HFF-Myc (cell line): ENCODE results near the gene SCN1B.

Source experiments
- DNase-seq: peaks from one replicate; pipeline ENCODE4 v3.0.0-alpha.2; 2011; ENCODE audit warnings: low read depth; ENCODE audit errors: extremely low read depth
- H3K4me3 ChIP-seq: replicated peaks from 2 replicates; pipeline ENCODE4 v1.5.1; 2011; ENCODE audit warnings: low read depth, mild to moderate bottlenecking, control low read depth, low read length
- CTCF ChIP-seq: IDR thresholded peaks from 2 replicates; pipeline ENCODE4 v1.5.1; 2012; ENCODE audit warnings: mild to moderate bottlenecking, low read depth, low read length, control low read depth; ENCODE audit errors: missing control alignments

The SCN1B gene

GRCh38 chr19:35030257-35031071 lies at the start of gene SCN1B:
TSS of gene SCN1B (plus strand) at chr19:35030470. CDS start at chr19:35030821, 351 bp downstream.
- H3K4me3 ChIP-seq: peak within 1 kb of the TSS; percentile 38
- no peak for TF ChIP-seq CTCF
- no peak for DNase-seq

DNA sequence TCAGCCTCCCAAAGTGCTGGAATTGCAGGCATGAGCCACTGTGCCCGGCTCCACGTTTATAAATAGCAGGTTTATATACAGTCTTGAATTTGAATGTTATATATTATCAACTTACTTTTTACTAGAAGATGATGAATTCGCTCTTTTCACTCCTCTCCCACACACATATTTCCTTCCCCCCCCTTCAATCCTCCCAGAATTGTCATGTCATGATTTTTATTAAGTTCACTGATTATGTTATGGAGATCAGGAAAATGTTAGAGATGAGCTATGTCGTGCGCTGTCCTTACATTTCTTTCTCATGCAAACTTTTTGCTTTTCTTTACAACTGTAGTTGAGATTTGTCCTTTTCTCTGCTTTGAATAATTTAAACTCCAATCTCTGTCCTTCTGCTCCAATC lies 48.0 kb upstream of the SCN1B start:
- no peak overlapping the region for H3K4me3 ChIP-seq
- no peak for DNase-seq
- no peak for TF ChIP-seq CTCF

GRCh38 chr19:34983786-34984185 lies 46.5 kb upstream of the SCN1B start:
- no peak overlapping the region for H3K4me3 ChIP-seq
- TF ChIP-seq CTCF: no peak
- DNase-seq: no peak

- DNase-seq: no peak
- TF ChIP-seq CTCF: no peak
- no peak overlapping the region for H3K4me3 ChIP-seq
Measured at GRCh38 chr19:34984287-34984686, 46.0 kb upstream of the SCN1B start.

- no peak overlapping the region for H3K4me3 ChIP-seq
- TF ChIP-seq CTCF: no peak
- peak; percentile 37 for DNase-seq
Measured at GRCh38 chr19:34985249-34986022, 44.8 kb upstream of the SCN1B start.

- TF ChIP-seq CTCF: no peak
- no peak overlapping the region for H3K4me3 ChIP-seq
- DNase-seq: no peak
Measured at GRCh38 chr19:34988119-34988518, 42.2 kb upstream of the SCN1B start.
